Neuronal stem cell (in vitro differentiated cells): ENCODE measurements around the gene OR2T27.

Source experiments
- DNase-seq: peaks from one replicate; pipeline ENCODE4 v3.0.0-alpha.2; 2013; ENCODE audit warnings: low spot score
- H2AFZ ChIP-seq: one replicate; pipeline ENCODE4 v1.6.1; 2013; ENCODE audit warnings: mild to moderate bottlenecking, low read length, inconsistent platforms
- H2AK5ac ChIP-seq: 2 replicates; pipeline ENCODE4 v1.6.1; 2013; ENCODE audit warnings: low read depth, mild to moderate bottlenecking, inconsistent platforms, low read length, moderate library complexity, mixed read lengths
- H2BK120ac ChIP-seq: 2 replicates; pipeline ENCODE4 v1.6.1; 2013; ENCODE audit warnings: low read depth, mild to moderate bottlenecking, inconsistent platforms, low read length, moderate library complexity, mixed read lengths
- H2BK12ac ChIP-seq: one replicate; pipeline ENCODE4 v1.6.1; 2013; ENCODE audit warnings: low read length, inconsistent platforms
- H2BK15ac ChIP-seq: 2 replicates; pipeline ENCODE4 v1.6.1; 2013; ENCODE audit warnings: mild to moderate bottlenecking, low read length, inconsistent platforms, mixed read lengths
- H2BK5ac ChIP-seq: one replicate; pipeline ENCODE4 v1.6.1; 2013; ENCODE audit warnings: inconsistent platforms, mild to moderate bottlenecking, low read length, moderate library complexity
- H3K14ac ChIP-seq: one replicate; pipeline ENCODE4 v1.6.1; 2013; ENCODE audit warnings: low read length, inconsistent platforms
- H3K18ac ChIP-seq: 2 replicates; pipeline ENCODE4 v1.6.1; 2013; ENCODE audit warnings: low read length, inconsistent platforms
- H3K23ac ChIP-seq: 2 replicates; pipeline ENCODE4 v1.6.1; 2013; ENCODE audit warnings: low read depth, mild to moderate bottlenecking, mixed read lengths, low read length, inconsistent platforms; ENCODE audit not compliant: poor library complexity
- H3K27ac ChIP-seq: replicated peaks from 3 replicates; pipeline ENCODE4 v1.5.1; 2013; ENCODE audit warnings: low read length, inconsistent platforms
- H3K27me3 ChIP-seq, 3 experiments: 2 replicates each; pipeline ENCODE4 v1.6.1; 2013; ENCODE audit warnings: low read length in 3 of 3, mild to moderate bottlenecking in 2 of 3, inconsistent platforms in 1 of 3, low read depth in 1 of 3, mixed read lengths in 1 of 3, moderate library complexity in 1 of 3; ENCODE audit not compliant: control insufficient read depth in 3 of 3, insufficient read depth in 3 of 3
- H3K36me3 ChIP-seq, 2 donors: replicated peaks in 1 of 2; 2 replicates each; pipeline ENCODE4 v1.6.1; 2013; ENCODE audit warnings: low read length in 2 of 2; ENCODE audit not compliant: control insufficient read depth in 2 of 2, insufficient read depth in 2 of 2
- H3K4ac ChIP-seq: 2 replicates; pipeline ENCODE4 v1.6.1; 2013; ENCODE audit warnings: inconsistent platforms, mild to moderate bottlenecking, low read length, moderate library complexity
- H3K4me1 ChIP-seq, 2 donors: 1 replicate in 1 of 2; 2 replicates in 1 of 2; pipeline ENCODE4 v1.6.1; 2013; ENCODE audit warnings: low read length in 2 of 2, low read depth in 1 of 2; ENCODE audit not compliant: control insufficient read depth in 2 of 2, insufficient read depth in 1 of 2
- H3K4me2 ChIP-seq: one replicate; pipeline ENCODE4 v1.6.1; 2013; ENCODE audit warnings: mild to moderate bottlenecking, low read length, inconsistent platforms; ENCODE audit not compliant: insufficient read depth, poor library complexity, severe bottlenecking
- H3K4me3 ChIP-seq, 2 donors: 2 replicates each; pipeline ENCODE4 v1.5.1; 2013; ENCODE audit warnings: low read length in 2 of 2, mild to moderate bottlenecking in 2 of 2, inconsistent platforms in 1 of 2, moderate library complexity in 1 of 2
- H3K79me1 ChIP-seq: one replicate; pipeline ENCODE4 v1.6.1; 2013; ENCODE audit warnings: low read depth, mild to moderate bottlenecking, inconsistent platforms, low read length, moderate library complexity
- H3K9ac ChIP-seq: one replicate; pipeline ENCODE4 v1.6.1; 2013; ENCODE audit warnings: mild to moderate bottlenecking, low read depth, low read length, inconsistent platforms; ENCODE audit not compliant: poor library complexity
- H3K9me3 ChIP-seq, 2 donors: replicated peaks in 1 of 2; 2 replicates each; pipeline versions ENCODE3 to v1.6.1; 2013; ENCODE audit warnings: low read length in 2 of 2, mild to moderate bottlenecking in 2 of 2, inconsistent platforms in 1 of 2, low read depth in 1 of 2, mixed read lengths in 1 of 2, moderate library complexity in 1 of 2; ENCODE audit not compliant: control insufficient read depth in 2 of 2, insufficient read depth in 1 of 2
- H4K8ac ChIP-seq: one replicate; pipeline ENCODE4 v1.6.1; 2013; ENCODE audit warnings: low read depth, mild to moderate bottlenecking, inconsistent platforms, low read length, moderate library complexity
- H4K91ac ChIP-seq: one replicate; pipeline ENCODE4 v1.6.1; 2013; ENCODE audit warnings: low read length, low read depth, mild to moderate bottlenecking, inconsistent platforms; ENCODE audit not compliant: poor library complexity
- WGBS, 2 donors: extraction: QIAGEN DNeasy Blood & Tissue Kit; methylation state at CpG; one replicate each; pipeline ENCODE4 v1.1.7; 2013; ENCODE audit warnings: missing lambda C conversion rate in 2 of 2, mixed read lengths in 1 of 2; ENCODE audit not compliant: insufficient read length in 2 of 2, insufficient replicate concordance in 1 of 2; ENCODE audit errors: extremely low coverage in 2 of 2; 5-methylcytosine and 5-hydroxymethylcytosine counted together

Gene OR2T27

GRCh38 chr1:248699099-248699498, 43.8 kb upstream of the OR2T27 start:
- Histone ChIP-seq H2BK15ac (no peak overlapping the region), H2BK12ac (no peak overlapping the region), H2AFZ (no peak overlapping the region), H3K9me3 (peaks cover 0 to 25% of the 10 kb centered on the region in 2 donors), H2AK5ac (no peak overlapping the region), H3K36me3 (no peaks in the 10 kb centered on the region), H2BK5ac (no peak overlapping the region), H4K8ac (no peak overlapping the region), H3K4ac (no peak overlapping the region), H3K4me2 (no peak overlapping the region), H3K9ac (no peak overlapping the region), H3K27ac (no peak overlapping the region), H3K23ac (no peak overlapping the region), H3K79me1 (no peaks in the 10 kb centered on the region), H3K18ac (no peak overlapping the region), H2BK120ac (no peak overlapping the region), H4K91ac (no peak overlapping the region), H3K4me1 (no peaks in the 10 kb centered on the region), H3K27me3 (peaks cover 0 to 2% (median 0%) of the 10 kb centered on the region in 3 experiments), H3K14ac (no peak overlapping the region), H3K4me3 (no peak overlapping the region)
- no peak for DNase-seq
- no CpG with 5 or more reads among the region's 1 CpG for WGBS, 2 donors

- Histone ChIP-seq H3K9ac (no peak overlapping the region), H3K79me1 (no peaks in the 10 kb centered on the region), H3K4me3 (no peak overlapping the region), H3K27ac (no peak overlapping the region), H4K91ac (no peak overlapping the region), H3K4me2 (no peak overlapping the region), H4K8ac (no peak overlapping the region), H2AFZ (no peak overlapping the region), H2BK15ac (no peak overlapping the region), H2AK5ac (no peak overlapping the region), H3K27me3 (peaks cover 0 to 2% (median 0%) of the 10 kb centered on the region in 3 experiments), H2BK12ac (no peak overlapping the region), H3K9me3 (peaks cover 0 to 25% of the 10 kb centered on the region in 2 donors), H3K23ac (no peak overlapping the region), H3K36me3 (no peaks in the 10 kb centered on the region), H3K14ac (no peak overlapping the region), H3K18ac (no peak overlapping the region), H3K4me1 (no peaks in the 10 kb centered on the region), H2BK5ac (no peak overlapping the region), H2BK120ac (no peak overlapping the region), H3K4ac (no peak overlapping the region)
- no CpG with 5 or more reads among the region's 6 CpGs for WGBS, 2 donors
- DNase-seq, result no peak
Observed at GRCh38 chr1:248697907-248698306, 42.6 kb upstream of the OR2T27 start.

- Histone ChIP-seq H2BK15ac (no peak overlapping the region), H3K4me1 (no peaks in the 10 kb centered on the region), H2AK5ac (no peak overlapping the region), H4K8ac (no peak overlapping the region), H3K18ac (no peak overlapping the region), H3K36me3 (peaks cover 0 to 1% of the 10 kb centered on the region in 2 donors), H3K4me2 (no peak overlapping the region), H3K4ac (no peak overlapping the region), H3K27ac (no peak overlapping the region), H3K14ac (no peak overlapping the region), H3K4me3 (no peak overlapping the region), H3K79me1 (no peaks in the 10 kb centered on the region), H2BK12ac (no peak overlapping the region), H3K9ac (no peak overlapping the region), H3K27me3 (no peaks in the 10 kb centered on the region), H3K23ac (no peak overlapping the region), H4K91ac (no peak overlapping the region), H3K9me3 (peaks cover 5 to 30% of the 10 kb centered on the region in 2 donors), H2AFZ (no peak overlapping the region), H2BK120ac (no peak overlapping the region), H2BK5ac (no peak overlapping the region)
- no peak for DNase-seq
- WGBS, 2 donors, result no CpG with 5 or more reads among the region's 3 CpGs
Observed at GRCh38 chr1:248696774-248697173, 41.4 kb upstream of the OR2T27 start.

GRCh38 chr1:248696261-248696660, 40.9 kb upstream of the OR2T27 start:
- Histone ChIP-seq H3K27ac (no peak overlapping the region), H3K36me3 (peaks cover 0 to 1% of the 10 kb centered on the region in 2 donors), H2BK120ac (no peak overlapping the region), H3K14ac (no peak overlapping the region), H3K4me1 (no peaks in the 10 kb centered on the region), H4K8ac (no peak overlapping the region), H3K4me2 (no peak overlapping the region), H3K4me3 (no peak overlapping the region), H2BK12ac (no peak overlapping the region), H2BK5ac (no peak overlapping the region), H2AK5ac (no peak overlapping the region), H3K9ac (no peak overlapping the region), H3K4ac (no peak overlapping the region), H3K79me1 (no peaks in the 10 kb centered on the region), H3K23ac (no peak overlapping the region), H4K91ac (no peak overlapping the region), H3K18ac (no peak overlapping the region), H3K9me3 (peaks cover 5 to 32% of the 10 kb centered on the region in 2 donors), H2BK15ac (no peak overlapping the region), H2AFZ (no peak overlapping the region), H3K27me3 (no peaks in the 10 kb centered on the region)
- DNase-seq, result no peak
- no CpG with 5 or more reads among the region's 3 CpGs for WGBS, 2 donors
